SK-N-SH (cell line): ENCODE results near the gene ATP4A. TPM values are rescaled to one million over a fixed set of nuclear protein-coding genes. Genes with fewer than 3 reads are reported as not detected.

Experiments used
- CTCF ChIA-PET: fragments of 300-600, 350-600 bp; formaldehyde crosslinking; extraction: SDS; loops from one replicate; lab custom pipeline; 2021; lab: Yijun Ruan, JAX
- POLR2A ChIA-PET: fragments of 350-600 bp; sonication (Branson Sonifier 250); formaldehyde crosslinking; extraction: SDS; loops from one replicate; lab custom pipeline; 2020; ENCODE audit warnings: antibody characterized with exemption, inconsistent platforms; lab: Yijun Ruan, JAX
- DNase-seq: peaks from one replicate; pipeline ENCODE4 v3.0.0; 2012
- H2AFZ ChIP-seq: fragments of 200-600 bp; sonication (generic); 2 replicates; pipeline ENCODE4 v1.8.1; 2016; ENCODE audit warnings: antibody characterized with exemption, mild to moderate bottlenecking, low read depth
- H3F3A ChIP-seq: fragments of 200-600 bp; sonication (generic); replicated peaks from 2 replicates; pipeline ENCODE3; 2016; ENCODE audit warnings: antibody characterized with exemption, mild to moderate bottlenecking; ENCODE audit not compliant: insufficient read depth
- H3K27ac ChIP-seq, 2 experiments: fragments of 200-500 bp in 1 of 2; fragments of 200-600 bp in 1 of 2; sonication (Bioruptor generic) in 1 of 2; sonication (generic), shearing (Covaris generic) in 1 of 2; 2 replicates each; pipeline versions ENCODE4 v1.5.1 to v1.6.1; 2014 to 2016; ENCODE audit warnings: low read depth in 2 of 2, inconsistent platforms in 1 of 2, low read length in 1 of 2, mild to moderate bottlenecking in 1 of 2, mixed read lengths in 1 of 2
- H3K27me3 ChIP-seq: fragments of 200-600 bp; sonication (generic), shearing (Covaris generic); 2 replicates; pipeline ENCODE4 v1.6.1; 2016; ENCODE audit warnings: mixed run types; ENCODE audit not compliant: insufficient read depth
- H3K36me3 ChIP-seq, 2 experiments: fragments of 200-500 bp in 1 of 2; fragments of 200-600 bp in 1 of 2; sonication (Bioruptor generic) in 1 of 2; sonication (generic) in 1 of 2; replicated peaks in 1 of 2; 2 replicates each; pipeline versions ENCODE3 to v1.5.1; 2014 to 2016; ENCODE audit warnings: low read length in 1 of 2, mild to moderate bottlenecking in 1 of 2; ENCODE audit not compliant: insufficient read depth in 2 of 2, control insufficient read depth in 1 of 2
- H3K4me1 ChIP-seq, 2 experiments: fragments of 200-500 bp in 1 of 2; fragments of 200-600 bp in 1 of 2; sonication (Bioruptor generic) in 1 of 2; sonication (generic), shearing (Covaris generic) in 1 of 2; 2 replicates each; pipeline versions ENCODE4 v1.5.1 to v1.6.1; 2014 to 2016; ENCODE audit warnings: low read depth in 1 of 2, low read length in 1 of 2, mixed run types in 1 of 2; ENCODE audit not compliant: insufficient read depth in 2 of 2, control insufficient read depth in 1 of 2
- H3K4me2 ChIP-seq: fragments of 200-600 bp; sonication (generic), shearing (Covaris generic); 2 replicates; pipeline ENCODE4 v1.6.1; 2017; ENCODE audit warnings: mixed run types
- H3K4me3 ChIP-seq, 2 experiments: fragments of 200-500 bp in 1 of 2; fragments of 200-600 bp in 1 of 2; sonication (Bioruptor generic) in 1 of 2; sonication (generic), shearing (Covaris generic) in 1 of 2; 2 replicates each; pipeline versions ENCODE4 v1.5.1 to v1.8.1; 2014 to 2016; ENCODE audit warnings: low read depth in 2 of 2, inconsistent platforms in 1 of 2, low read length in 1 of 2, mild to moderate bottlenecking in 1 of 2, mixed read lengths in 1 of 2, moderate library complexity in 1 of 2
- H3K79me2 ChIP-seq: fragments of 200-600 bp; sonication (generic); 2 replicates; pipeline ENCODE4 v1.8.1; 2017; ENCODE audit warnings: mild to moderate bottlenecking; ENCODE audit not compliant: insufficient read depth
- H3K9ac ChIP-seq: fragments of 200-600 bp; sonication (generic); 2 replicates; pipeline ENCODE4 v1.6.1; 2017; ENCODE audit warnings: mixed run types
- H3K9me2 ChIP-seq: fragments of 200-600 bp; sonication (generic); 2 replicates; pipeline ENCODE4 v1.6.1; 2017; ENCODE audit warnings: mixed run types
- H3K9me3 ChIP-seq: fragments of 200-600 bp; sonication (generic); 2 replicates; pipeline ENCODE4 v1.6.1; 2017; ENCODE audit warnings: mixed run types, mild to moderate bottlenecking, moderate library complexity
- H4K20me1 ChIP-seq: fragments of 200-600 bp; sonication (generic); 2 replicates; pipeline ENCODE4 v1.6.1; 2017; ENCODE audit warnings: mild to moderate bottlenecking, mixed run types; ENCODE audit not compliant: insufficient read depth
- EP300 ChIP-seq, 2 experiments: IDR thresholded peaks; 2 replicates each; pipeline versions ENCODE4 v1.4.0 to v1.6.1; 2012; ENCODE audit warnings: borderline replicate concordance in 1 of 2, low read depth in 1 of 2, low read length in 1 of 2
- FOXJ3 ChIP-seq: sonication (generic); formaldehyde crosslinking; IDR thresholded peaks from 2 replicates; pipeline ENCODE4 v1.5.1; 2020; ENCODE audit warnings: mild to moderate bottlenecking, missing genetic modification reagents
- GABPA ChIP-seq: IDR thresholded peaks from 2 replicates; pipeline ENCODE4 v1.4.0; 2012; ENCODE audit warnings: low read depth, mild to moderate bottlenecking
- GATA2 ChIP-seq: sonication (generic); formaldehyde crosslinking; IDR thresholded peaks from 2 replicates; pipeline ENCODE4 v1.5.0; 2020; ENCODE audit warnings: mild to moderate bottlenecking, missing genetic modification reagents
- MXI1 ChIP-seq: IDR thresholded peaks from 2 replicates; pipeline ENCODE4 v1.6.1; 2012; ENCODE audit warnings: mild to moderate bottlenecking, low read depth, low read length, improper control_type of control experiment
- NFIC ChIP-seq: IDR thresholded peaks from 2 replicates; pipeline ENCODE4 v1.4.0; 2012; ENCODE audit warnings: borderline replicate concordance
- NRF1 ChIP-seq: IDR thresholded peaks from 2 replicates; pipeline ENCODE4 v1.6.1; 2012; ENCODE audit warnings: low read depth, mild to moderate bottlenecking, low read length
- RAD21 ChIP-seq: IDR thresholded peaks from 2 replicates; pipeline ENCODE4 v1.6.1; 2012; ENCODE audit warnings: mild to moderate bottlenecking, low read length
- RCOR1 ChIP-seq: fragments of 150-350 bp; IDR thresholded peaks from 2 replicates; pipeline ENCODE4 v1.6.1; 2017; ENCODE audit warnings: antibody characterized with exemption, low read length
- REST ChIP-seq: IDR thresholded peaks from 2 replicates; pipeline ENCODE4 v1.6.1; 2012; ENCODE audit warnings: mild to moderate bottlenecking, low read depth, low read length, moderate library complexity
- RXRA ChIP-seq: IDR thresholded peaks from 2 replicates; pipeline ENCODE4 v1.4.0; 2012; ENCODE audit warnings: low read depth, mild to moderate bottlenecking, borderline replicate concordance
- TAF1 ChIP-seq: IDR thresholded peaks from 2 replicates; pipeline ENCODE4 v1.6.1; 2012; ENCODE audit warnings: low read depth, mild to moderate bottlenecking, low read length, moderate library complexity, borderline replicate concordance
- USF1 ChIP-seq: IDR thresholded peaks from 2 replicates; pipeline ENCODE4 v1.4.0; 2012; ENCODE audit warnings: low read depth, borderline replicate concordance
- USF2 ChIP-seq: fragments of 150-350 bp; IDR thresholded peaks from 2 replicates; pipeline ENCODE4 v1.6.1; 2017; ENCODE audit warnings: antibody characterized with exemption, low read length, low read depth, borderline replicate concordance
- WGBS: methylation state at CpG from one replicate; pipeline ENCODE4 v1.1.6; 2017; ENCODE audit warnings: low lambda C conversion rate; 5-methylcytosine and 5-hydroxymethylcytosine counted together
- polyA plus RNA-seq, 3 experiments: library from polyadenylated mRNA; depleted of rRNA; stranded (reverse); fragments of >200 nt; gene quantifications; 2 replicates each; pipeline ENCODE4 v1.2.3, GENCODE V29; 2012

Gene ATP4A
- polyA plus RNA-seq, 1 of the 3 experiments (the other 2 are of a cell fraction), result not detected

GRCh38 chr19:35549879-35550523 lies 13.5 kb downstream of the ATP4A start:
- H3K9me3 ChIP-seq, result no peaks in the 10 kb centered on the region
- H3K27me3 ChIP-seq, result no peaks in the 10 kb centered on the region; the same call in 1 of the 2 replicates
- peaks cover 18% of the 10 kb centered on the region for H3K79me2 ChIP-seq
- no peak overlapping the region for H3K4me3 ChIP-seq
- H4K20me1 ChIP-seq, result peaks cover 5% of the 10 kb centered on the region; the same call in 1 of the 2 replicates
- H3K4me1 ChIP-seq, result peaks cover 5 to 12% of the 10 kb centered on the region in 2 experiments; a peak in 1 of 4 replicates
- no peak overlapping the region for H3K4me2 ChIP-seq
- no peak for DNase-seq
- WGBS, result 90% methylated on average over 10 of the region's 15 CpGs
- CTCF ChIA-PET, result interaction anchor here (0.6 to 4.1 kb wide), 16 partner anchors 8 to 197 kb away, joined by 3 to 20 read pairs (median 4); partner anchors contain the start of genes ATP4A, HAUS5 and ZBTB32
- H3K27ac ChIP-seq, result no peak overlapping the region
- H3K9ac ChIP-seq, result no peak overlapping the region
- POLR2A ChIA-PET, result no interaction called here
- no peak overlapping the region for H2AFZ ChIP-seq
- TF ChIP-seq MXI1, result no peak
- TF ChIP-seq NRF1, result no peak
- no peak for TF ChIP-seq REST
- no peak for TF ChIP-seq RXRA
- TF ChIP-seq USF2, result no peak
- no peak for TF ChIP-seq TAF1
- no peak for TF ChIP-seq RCOR1
- TF ChIP-seq NFIC, result no peak
- TF ChIP-seq GABPA, result no peak
- TF ChIP-seq FOXJ3, result no peak
- no peak for TF ChIP-seq RAD21
- no peak for TF ChIP-seq USF1
- TF ChIP-seq GATA2, result no peak
- TF ChIP-seq EP300 (IDR thresholded peaks at IDR 0.05; ENCODE audit: borderline replicate concordance in 1 of 2, low read depth in 1 of 2, low read length in 1 of 2), result no peak
- H3K36me3 ChIP-seq, result peaks cover 0 to 12% of the 10 kb centered on the region in 2 experiments
- no peaks in the 10 kb centered on the region for H3K9me2 ChIP-seq
- no peaks in the 10 kb centered on the region for H3F3A ChIP-seq
